ENCODE results near the gene PDX1.
"Not testable (repeated sequence)": the region's sequence is repeated elsewhere in the genome, so short reads cannot be mapped to it uniquely, and the experiment has no call there.

The PDX1 gene

DNA sequence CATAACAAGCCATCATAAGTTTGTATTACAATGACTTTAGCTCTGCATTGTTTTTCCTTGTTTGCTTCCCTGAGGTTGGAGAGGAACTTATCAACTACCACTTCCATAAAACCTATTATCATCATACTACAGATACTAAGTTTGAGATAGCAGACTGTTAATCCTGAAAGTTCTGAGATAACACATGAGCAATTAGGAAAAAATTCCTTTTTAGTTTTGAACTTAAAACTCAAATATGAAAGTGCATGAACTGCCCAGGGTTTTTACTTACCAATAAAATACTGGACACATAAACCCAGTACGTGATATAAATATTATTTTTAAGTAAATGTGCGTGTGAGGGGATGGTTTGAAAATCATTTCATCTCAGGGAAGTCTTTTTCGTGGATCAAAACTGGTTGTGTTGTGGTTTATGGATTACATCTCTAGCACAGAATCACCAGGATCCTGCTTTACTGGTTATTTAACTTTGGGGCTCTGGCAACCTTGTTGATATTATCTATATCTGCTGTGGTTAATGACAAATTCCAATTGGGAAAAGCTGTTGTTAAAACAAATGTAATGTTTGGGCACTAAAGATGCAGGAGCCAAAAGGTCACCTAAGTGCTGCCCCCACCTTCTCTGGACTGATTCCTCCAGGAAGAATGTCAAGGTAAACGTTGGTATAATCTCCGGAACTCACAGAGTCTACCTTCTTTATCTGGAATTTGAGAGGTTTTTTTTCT is 36.9 kb downstream of the PDX1 start:
- no peak for DNase-seq

DNA sequence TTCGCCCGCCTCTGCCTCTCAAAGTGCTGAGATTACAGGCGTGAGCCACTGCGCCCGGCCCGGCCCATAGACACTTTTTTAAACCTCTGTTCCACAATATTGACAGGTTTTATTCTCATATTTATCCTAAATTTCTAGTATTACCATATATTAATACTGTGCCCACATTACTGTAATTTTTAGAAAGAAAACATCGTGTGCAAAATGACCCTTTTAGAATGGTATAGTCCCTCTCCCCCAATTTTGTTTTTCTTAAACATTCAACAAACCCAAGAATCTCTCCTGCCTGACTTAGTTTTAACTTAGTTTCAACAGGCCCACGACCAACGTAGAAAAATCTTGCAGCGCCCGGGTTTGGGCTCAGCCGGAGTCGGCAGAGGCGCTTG is 40.2 kb downstream of the PDX1 start:
- DNase-seq, result no peak

DNA sequence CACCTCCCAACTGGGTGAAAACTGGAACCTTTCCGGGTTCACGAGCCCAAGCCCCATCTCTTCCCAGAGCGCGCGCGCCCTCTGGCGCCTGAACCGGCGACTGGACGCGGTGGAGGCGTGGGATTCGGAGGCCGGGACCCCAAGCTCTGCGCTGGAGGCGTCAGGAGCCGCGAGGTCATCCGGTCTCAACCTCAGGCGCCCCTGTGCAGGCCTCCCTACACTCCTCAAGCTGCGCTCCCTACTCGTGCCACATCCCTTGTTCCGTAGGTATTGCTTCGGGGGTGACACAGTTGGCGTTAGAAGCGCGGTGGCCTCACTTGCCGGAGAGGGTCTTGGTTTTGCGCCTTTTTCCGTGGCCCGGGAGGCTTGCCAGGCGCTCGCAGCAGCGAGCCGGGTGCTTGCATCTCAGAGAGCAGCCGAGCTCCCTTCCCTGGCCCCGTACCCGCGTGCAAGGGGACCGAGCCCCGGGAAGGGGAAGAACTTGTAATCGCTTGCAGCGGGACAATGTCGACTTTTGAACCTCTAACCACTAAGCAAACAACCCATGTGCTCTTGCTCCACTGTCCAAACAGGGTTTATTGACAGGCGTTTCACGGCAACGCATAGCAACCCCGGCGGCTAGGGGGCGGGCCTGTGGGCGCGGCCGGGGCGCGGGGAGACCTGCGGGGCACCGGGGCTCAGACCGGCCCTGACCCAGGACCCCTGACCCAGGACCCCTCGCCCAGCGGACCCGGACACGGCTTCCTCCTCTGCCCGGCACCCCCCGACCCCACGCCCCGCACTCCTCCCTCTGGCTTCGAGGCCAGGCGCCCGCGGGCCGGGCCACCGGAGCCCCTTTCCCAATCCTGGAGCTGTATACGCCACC is 40.8 kb downstream of the PDX1 start:
- no peak for DNase-seq

DNA sequence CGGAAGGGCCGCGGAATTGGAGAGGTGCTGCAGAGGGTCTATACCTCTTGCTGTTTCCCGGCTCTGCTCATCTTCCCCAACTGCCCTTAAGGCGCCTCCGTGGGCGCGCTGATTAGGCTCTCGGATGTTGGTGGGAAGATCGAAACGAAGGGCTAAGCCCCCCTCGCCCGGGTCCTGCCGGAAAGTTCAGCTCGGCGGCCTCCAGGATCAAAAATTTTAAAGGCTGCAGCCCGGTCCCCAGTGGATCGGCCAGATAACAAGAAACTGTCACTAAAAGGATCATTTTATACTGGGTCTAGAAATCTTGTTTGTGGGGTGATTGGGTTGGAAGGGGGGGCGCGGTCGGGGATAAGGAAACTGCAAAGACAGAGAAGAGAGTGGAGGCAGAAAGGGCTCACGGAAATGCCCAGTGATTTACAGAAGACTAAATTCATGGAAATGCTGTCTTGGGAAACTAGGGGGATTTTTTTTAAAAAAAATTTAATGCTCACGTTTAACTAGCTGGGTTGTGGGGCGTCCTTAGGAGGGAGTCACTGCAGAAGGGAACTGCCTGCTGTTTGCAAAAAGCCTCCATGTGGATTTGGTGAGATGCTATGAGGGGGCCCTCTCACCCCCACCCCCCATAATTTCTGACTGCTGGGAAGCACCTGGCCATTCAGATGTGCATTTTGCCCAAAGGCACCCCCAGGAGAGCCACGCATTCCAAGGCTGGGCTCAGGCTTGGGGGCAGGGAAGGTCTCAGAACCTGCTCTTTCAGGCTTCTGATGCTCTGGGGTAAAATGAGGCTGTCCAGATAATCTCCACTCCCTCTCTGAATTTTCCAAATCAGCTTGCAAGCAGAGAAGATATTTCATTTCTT is 41.7 kb downstream of the PDX1 start:
- DNase-seq, result no peak

DNA sequence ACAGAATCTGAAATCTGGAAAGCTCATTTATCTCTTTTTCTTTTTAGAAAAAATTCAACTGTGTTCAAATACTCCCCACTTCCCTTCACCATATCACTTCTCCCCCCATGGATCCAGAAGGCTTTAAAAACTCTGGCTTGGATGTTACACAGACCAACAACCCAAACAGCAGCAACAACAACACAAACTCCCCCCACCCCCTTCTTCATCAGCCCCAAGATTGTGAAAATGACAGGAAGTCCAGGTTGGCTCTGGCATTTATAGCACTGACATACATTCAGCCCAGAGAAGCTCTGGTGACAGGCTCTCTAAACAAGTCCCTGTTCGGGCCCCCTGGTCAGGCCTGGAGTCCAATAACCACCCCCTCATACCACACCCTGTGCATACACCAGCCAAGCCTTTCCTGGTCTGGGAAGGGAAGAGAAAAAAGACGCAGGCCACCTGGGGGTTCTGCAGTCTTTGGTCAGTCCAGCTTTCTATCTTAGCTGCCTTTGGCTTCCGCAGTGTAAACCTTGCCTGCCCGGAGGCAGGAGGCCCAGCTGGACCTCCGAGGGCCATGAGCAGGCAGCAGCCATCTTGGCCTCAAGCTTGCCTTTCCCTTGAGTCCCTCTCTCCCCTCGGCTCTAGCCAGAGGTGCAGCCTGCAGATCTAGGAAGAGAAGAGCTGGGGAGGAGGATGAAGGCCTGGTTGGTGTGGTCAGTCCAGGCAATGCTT is 42.5 kb downstream of the PDX1 start:
- DNase-seq, result no peak

DNA sequence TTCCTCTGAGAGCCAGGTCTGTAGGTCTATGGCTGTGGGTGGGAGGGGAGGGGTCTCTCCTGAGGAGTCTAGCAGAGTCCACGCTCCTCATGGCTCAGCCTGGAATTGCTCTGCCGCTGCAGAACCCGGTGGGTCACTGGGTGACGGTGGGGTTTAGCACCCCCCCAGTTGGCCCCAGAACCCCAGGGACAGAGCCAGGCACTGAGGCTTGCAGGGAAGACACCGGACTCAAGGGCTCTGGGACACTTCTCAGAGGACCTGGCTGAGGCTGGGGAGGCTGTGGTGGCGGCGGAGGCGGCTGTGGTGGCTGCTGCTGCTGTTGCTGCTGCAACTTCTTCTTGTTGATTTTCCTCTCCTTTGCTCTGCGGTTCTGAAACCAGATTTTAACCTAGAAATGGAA is 43.2 kb downstream of the PDX1 start:
- no peak for DNase-seq

DNA sequence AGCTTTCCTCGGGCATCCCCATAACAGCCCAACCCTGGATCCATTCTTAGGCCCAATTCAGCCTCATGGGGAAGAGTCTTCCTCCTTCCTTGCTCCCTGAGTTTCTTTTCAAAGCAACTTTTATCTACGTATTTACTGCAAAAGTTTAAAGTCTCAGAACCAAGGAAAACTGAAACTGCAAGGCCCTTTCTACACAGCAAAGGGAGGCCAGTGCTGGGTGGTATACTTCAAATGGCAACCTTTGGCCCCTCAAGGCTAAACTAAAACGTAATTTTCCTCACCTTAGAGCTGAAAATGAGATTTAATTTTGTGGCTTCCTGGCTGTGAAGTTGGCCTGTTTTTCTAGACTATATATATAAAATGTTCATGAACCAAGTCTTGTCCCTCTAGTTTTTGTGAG is 43.7 kb downstream of the PDX1 start:
- no peak for DNase-seq

DNA sequence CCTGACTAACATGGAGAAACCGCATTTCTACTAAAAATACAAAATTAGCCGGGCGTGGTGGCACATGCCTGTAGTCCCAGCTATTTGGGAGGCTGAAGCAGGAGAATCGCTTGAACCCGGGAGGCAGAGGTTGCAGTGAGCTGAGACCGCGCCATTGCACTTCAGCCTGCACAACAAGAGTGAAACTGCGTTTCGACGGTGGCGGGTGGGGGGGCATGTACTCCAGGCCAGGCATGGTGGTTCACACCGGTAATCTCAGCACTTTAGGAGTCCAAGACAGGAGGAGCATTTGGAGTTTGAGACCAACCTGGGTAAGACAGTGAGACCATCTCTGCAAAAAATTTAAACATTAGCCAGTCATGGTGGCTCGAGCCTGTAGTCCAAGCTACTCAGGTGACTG is 44.4 kb downstream of the PDX1 start:
- DNase-seq, result not testable (repeated sequence)

DNA sequence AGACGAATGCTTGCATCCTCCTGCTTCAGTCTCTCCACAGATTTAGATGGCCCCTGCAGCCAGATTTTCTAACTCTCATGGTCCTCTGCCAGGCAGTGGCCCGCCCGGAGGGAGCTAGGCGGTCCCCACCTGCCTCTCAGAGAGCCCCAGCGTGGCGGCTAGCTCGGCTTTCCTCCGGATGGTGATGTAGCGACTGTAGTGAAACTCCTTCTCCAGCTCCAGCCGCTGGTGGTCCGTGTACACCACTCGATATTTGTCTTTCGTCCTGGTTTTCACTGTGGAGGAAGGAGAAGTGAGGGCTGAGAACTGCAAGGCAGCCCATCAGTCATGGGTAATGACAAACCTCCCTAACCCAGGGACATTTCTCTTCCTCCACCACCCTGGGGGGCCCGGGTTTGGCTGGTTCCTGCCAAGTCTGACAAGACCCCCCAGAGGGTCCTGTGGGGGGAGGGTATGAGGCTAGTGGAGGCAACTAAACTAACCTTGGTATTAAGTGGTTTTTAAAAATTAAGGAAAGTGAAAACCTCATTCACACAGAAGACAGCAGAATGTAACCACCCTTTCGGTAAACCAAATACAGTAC is 45.0 kb downstream of the PDX1 start:
- no peak for DNase-seq

DNA sequence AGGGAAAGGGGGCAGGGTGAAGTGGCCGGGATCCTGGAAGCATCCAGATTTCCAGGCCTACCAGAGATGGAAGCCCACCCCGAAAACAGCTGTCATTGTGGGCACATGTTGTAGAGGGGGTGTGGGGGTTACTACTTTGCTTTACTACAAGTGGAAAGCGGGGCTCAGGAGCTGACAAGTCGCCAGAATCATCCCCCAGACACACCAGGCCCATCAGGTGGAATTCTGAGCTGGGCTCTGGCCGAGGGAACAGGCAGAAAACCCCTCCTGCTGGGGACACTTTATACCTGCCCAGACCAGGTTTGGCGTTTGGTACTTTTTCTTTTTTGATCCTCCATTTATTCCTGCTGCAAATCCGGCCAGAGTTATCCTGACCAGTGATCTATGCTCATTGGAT is 45.5 kb downstream of the PDX1 start:
- DNase-seq, result no peak

DNA sequence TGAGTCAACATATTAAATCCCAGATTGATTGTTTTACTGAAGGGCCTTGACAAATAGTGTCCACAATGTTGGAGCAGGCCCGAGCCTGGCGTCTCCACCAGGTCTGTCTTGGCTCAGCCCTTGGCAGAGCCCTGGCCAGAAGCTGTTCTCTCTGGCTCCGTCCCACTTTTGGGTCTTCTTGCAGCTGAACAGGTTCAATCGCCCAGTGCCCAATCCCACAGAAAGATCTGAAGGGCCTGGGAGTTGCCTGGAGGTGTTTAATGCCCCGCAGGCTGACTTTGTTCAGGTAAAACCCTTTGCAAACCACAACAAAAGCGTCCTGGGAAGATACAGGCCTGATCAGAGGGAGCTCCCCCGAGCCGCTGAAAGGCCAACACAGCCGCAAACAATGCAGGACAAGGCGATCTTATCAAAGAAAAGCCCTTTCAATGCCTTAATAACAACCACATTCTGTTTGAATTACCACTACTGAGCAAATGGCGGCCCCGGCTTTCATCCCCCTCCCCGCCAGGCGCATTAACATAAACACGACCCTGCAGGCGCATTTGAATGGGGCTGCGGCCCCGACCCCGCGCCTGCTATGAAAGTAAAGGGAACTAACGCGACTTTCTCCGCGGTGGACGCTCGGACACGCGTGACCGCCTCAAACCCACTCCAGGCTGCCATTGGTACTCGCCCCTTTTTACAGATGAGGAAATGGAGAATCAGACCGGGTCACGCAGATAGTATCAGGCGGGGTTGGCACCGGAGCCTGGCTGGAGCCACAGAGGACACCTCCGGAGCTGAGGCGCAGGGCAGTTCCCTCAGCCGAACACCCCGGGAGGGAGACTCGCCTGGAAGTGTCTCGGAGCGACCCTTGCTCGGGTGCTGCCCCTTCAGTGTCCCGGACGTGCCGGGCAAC is 46.2 kb downstream of the PDX1 start:
- no peak for DNase-seq

DNA sequence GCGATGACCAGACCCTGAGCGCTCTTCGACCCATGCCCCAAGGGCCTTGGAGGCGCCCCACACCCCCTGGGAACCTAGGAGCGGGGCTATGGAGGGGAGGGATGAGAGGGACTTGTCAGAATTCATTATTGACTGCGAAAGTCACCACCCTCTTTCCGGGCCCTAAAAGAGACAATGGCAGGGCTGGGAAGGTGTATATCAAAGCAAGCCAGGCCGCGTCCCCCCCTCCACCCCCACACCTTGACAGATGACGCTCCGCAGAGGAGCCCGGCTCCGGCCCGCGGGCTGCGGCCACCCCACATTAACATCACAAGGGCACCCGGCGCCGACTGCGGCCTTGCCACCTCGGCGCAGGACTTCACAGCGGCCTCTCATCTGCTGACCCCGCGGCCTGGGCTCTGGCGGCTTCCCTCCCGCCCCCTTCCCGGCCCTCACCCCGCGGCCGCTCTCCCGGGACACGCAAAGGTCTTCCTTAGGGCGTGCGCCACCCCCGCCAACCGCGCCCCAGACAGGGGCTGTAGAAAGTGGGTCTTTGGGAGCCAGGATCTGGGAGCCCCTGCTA is 46.9 kb downstream of the PDX1 start:
- no peak for DNase-seq

DNA sequence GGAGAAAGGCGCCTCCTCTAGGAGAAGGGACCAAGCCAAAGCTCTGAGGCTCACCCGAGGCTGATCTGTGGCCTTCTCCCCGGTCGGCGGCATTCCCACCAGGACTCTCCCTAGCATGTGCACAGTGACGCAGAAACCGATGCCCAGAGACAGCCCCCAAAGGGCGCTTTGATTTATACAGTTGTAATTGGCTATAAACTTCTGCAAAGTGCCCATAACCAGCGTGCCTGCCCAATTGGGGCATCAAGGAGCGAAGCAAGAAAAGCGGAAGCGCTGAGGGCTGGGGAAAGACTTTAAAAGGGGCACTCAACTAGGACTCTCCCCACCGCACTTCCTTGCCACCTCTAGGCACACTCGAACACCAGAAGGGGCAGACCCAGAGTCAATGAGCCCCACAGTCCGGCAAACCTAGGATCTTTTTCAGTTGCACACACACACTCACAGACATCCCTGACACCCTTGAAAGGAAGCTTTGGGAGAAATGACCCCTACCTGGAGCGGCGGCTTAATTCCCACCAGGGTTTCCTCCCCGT is 47.5 kb downstream of the PDX1 start:
- DNase-seq, result no peak

DNA sequence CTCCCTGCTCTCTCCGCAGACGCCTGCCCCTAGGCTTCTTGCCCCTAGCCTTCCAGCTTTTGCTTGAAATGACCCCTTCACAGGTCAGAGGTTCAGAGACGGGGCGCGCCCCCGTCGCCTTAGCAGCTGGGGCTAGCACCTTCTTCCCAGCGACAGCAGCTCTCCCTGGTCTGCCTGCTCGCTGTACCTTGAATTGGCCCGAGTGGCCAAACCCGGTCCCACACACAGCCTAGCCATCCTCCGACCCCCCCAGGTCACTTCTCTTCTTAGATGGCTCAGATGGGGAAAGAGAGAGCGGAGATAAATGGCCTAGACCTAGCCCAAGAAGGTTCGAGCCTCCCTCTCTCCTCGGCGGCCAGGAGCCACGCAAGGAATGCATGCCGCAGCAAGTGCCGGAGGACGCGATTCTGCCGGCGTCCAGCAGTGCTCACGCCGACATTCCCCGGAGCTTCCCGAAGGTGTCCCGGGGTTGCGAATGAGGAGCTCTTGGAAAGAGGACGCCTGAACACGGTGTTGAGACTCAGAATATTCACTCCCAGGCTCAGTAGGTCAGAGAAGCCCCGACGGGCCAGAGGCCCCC is 48.0 kb downstream of the PDX1 start:
- DNase-seq, result no peak

DNA sequence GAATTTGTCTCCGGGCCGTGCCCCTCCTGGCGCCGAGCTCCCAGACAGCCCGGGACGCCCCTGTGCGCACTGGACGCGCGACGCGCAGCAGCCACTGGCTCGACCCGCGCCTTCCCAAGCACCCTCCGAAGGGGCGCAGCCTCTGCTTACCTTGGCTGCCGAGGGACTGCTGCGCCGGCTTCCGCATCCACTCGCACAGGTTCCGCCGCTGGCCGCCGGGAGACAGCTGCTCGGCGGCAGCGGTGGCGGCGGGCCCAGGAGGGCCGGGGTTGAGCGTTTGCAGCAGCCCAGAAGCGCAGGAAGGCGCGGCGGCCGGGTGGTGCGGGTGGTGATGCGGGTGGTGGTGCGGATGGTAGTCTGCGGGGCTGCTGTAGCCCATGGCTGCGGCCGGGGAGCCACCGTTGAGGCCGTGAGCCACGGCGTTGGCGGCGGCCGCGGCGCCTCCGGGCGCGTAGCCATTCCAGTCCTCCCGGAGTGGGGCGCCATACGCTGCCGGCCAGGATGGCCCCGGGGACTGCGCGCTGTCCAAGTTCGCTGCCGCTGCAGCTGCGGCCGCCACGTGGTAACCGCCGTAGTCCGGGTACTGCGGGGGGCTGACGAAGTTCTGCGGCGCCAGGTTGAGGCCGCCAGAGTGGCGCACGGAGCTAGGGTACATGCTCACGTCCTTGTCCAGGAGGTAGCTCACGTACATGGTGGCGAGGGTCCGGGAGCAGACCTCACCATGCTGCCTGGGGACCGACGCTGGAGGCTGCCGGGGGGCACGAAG is 48.7 kb downstream of the PDX1 start:
- no peak for DNase-seq

DNA sequence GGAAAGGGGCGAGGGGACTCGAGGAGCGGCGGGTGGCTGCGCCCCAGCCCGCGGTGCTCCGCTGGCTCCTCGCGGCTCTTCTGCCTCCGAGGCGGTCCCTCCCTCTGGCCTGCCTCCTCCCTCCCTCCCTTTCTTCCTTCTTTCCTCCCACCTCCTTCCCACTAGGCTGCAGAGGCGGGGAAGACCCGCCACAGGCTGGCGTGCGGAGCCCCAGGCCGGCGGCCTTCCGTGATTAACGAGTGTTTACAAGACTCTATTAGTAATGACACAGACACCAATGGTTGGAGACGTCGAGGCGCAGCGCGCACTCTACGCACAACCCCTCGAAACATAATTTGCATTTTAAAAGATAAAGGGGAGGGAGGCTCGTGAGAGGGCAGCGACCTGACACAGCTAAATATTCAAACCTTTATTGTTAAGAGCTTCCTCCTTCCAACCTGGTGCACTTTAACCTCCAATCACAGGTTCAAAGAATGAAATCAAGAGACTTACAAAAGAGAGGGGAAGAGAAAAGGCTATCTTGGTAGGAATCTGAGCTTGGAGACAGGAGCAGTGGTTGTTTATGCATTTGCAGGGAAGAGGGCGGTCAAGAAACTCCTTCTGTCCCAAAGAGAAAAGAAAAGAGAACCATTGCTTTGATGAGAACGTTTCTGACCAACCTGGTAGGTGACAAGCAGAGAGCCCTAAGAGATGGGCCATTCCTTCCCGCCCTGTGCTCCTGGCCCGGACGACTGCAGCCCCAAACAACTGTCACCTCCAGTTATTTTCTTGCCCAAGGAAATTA is 49.5 kb downstream of the PDX1 start, which contains the start of gene CDX2:
CDX2 (minus strand) TSS at position 234 of the 784 bp plus-strand sequence. CDS start 309 bp downstream, outside the sequence.
- DNase-seq, result no peak

DNA sequence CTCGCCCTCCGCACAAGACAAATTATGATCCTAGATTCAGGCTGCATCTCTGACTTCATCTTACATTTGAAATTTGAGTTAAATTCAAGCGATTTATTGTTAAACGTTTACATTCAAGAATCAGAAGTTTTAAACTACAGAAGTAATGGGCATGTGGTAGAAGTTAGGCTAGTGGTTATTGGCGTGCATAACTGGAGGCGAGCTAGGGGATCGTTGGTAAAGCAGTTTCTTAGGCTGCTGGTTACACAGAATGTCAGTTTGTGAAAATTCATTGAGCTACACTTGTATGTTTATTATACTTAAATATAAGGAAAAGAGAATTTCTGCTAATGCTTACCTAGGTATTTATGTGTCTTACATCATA is 50.0 kb downstream of the PDX1 start:
- DNase-seq, result no peak

DNA sequence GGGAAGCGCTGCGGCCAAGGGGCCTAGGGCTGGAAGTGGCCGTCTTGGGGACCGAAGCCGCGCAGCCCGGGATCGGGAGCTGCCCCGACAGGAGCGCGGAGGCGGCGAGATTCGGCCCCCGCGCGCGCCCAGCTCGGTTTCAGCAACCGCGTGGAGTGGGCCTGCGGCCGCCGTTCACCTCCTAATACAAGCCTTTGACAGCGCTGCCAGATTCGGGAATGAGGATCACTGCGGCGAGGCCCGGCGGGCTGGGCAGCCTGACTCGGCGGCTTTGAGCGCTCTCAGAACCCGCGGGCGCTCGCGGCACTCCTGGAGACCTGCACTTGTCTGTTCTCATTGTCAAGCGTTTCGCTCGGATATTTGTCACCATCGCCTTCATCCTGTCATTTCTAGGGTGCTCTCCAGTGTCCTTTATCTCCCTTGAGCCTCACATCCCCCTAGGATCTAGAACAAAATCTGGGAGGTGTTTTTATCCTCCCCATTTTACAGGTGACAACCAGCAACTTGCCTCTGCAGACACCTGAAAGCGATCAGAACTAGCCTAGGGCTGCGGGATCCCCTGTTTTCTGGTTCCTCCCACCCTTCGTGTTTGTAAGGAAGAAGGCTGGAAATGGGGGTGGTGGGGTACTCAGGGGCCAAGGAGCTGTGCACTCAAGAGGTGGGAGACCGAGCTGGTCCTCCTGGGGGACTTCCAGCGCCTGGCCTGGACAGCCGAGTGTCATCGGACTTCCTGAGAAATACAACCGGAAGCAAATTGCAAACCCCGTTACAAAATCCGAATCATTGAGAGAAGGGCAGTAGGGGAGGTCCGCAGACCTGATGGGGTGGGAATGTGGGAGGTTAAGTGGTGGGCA is 50.8 kb downstream of the PDX1 start:
- no peak for DNase-seq
